NCI-H146 (cell line): ENCODE data around the gene KLF8.

Source experiments
- DNase-seq: peaks from one replicate; lab custom pipeline; 2025; lab: John Stamatoyannopoulos, UW

Gene KLF8

DNA sequence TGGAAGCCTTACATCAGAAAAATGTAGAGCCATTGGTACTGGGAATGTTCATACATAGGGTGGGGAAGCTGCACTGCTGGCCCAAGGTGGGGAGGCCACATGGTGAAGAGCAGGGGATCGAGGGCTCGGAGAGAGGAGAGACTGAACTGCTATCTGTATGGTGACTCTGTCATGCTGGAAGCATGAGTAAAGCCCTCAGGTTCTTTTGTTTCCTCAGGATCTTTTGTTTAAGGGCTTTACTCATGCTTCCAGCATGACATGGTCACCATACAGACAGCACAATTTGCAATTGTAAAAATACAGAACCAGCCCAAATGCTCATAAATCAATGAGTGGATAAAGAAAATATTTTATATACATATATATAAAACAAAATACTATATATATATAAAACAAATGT, 78.4 kb downstream of the KLF8 start:
- DNase-seq = no peak

DNA sequence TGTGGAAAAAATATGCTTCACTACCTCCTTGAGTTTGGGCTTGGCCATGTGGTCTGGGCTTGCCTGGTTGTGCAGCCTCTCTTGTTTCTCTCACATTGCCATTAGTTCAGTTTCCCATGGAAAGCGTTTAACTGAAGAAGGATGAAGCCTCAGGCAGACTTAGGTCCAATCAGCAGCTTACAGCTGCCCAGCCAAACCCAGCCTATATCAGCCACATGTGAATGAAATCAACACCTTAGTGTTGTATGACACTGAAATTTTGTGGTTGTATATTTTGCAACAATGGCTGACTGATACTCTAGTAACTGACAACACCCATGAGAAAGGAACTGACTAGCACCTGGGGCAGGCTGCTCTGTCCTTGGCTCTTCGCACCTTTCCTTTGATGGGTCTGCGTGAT, 81.2 kb downstream of the KLF8 start:
- no peak for DNase-seq

DNA sequence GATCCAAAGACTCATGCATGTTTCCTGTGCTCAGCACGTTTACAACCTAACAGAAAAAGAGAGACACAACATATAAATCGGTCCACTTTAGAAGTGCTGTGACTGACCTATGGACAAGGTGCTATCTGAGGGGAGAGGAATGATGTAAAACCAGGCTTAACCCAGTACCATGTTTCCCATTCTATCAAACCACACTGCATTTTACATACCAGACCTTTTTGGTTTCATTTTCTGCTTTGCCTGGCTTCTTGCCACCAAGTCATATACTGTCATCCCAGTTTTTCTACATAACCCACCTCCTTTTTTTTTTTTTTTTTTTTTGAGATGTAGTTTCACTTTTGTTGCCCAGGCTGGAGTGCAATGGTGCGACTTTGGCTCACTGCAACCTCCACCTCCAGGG, 82.2 kb downstream of the KLF8 start:
- DNase-seq = no peak

DNA sequence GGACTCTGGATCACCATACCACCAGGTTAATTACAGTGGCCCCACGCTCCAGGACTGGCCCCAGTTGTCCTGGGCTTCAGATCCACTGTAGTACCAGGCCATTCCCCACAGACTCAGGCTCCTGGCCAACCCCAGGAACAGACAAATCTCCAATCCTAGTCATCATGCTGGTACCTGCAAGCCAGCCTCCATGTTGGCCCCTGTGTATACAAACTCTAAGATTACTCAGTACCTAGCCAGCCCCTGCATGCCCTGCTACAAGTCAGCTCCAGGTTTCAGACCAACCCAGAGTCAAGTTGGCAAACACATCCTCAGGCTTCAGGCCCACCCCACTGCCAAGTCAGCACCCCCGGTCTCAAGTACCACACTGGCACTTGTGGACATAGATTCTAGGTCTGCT, 85.9 kb downstream of the KLF8 start:
- DNase-seq = no peak

DNA sequence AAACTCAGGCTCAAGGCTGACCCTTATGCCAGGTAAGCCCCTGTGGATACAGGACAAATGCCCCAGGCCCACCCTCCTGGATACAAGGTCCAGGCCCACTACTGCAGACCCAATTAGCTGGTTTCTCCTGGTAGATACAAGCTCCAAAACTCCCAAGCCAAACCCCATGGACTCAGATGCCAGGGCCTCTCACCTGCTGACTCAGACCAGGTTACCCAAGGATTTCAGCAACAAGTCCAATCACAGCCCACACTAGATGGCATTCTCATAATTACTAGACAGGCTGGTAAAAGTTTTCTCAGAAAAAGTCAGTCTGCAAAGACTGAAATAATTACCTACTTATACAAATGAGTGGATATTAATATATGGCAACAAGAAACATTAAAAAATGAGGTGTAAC, 87.0 kb downstream of the KLF8 start:
- no peak for DNase-seq
